ENCODE results near the gene GPER1. TPM values are rescaled to one million over a fixed set of nuclear protein-coding genes. Genes with fewer than 3 reads are reported as not detected.
A peak's percentile ranks its signal among the peaks of the same experiment; 100 is the strongest.
"Not testable (repeated sequence)": the region's sequence is repeated elsewhere in the genome, so short reads cannot be mapped to it uniquely, and the experiment has no call there.

GPER1 gene
- polyA plus RNA-seq (2013), result 5.2 and 5.3 TPM in 2 replicates

GRCh38 chr7:1087952-1088920 lies at the start of gene GPER1:
TSS of gene GPER1 (plus strand) at chr7:1088113. CDS start at chr7:1091729, 3,616 bp downstream.
- peak within 1 kb of the TSS; percentile 63 for H3K27ac ChIP-seq (ENCODE audit: low read depth, low read length)
- peak within 1 kb of the TSS; percentile 82 for H2BK12ac ChIP-seq (ENCODE audit: low read length)
- peak within 1 kb of the TSS; percentile 2 for H4K12ac ChIP-seq (ENCODE audit: low read depth, low read length)
- H3K14ac ChIP-seq (ENCODE audit: low read length), result peak within 1 kb of the TSS; percentile 77
- H4K8ac ChIP-seq (ENCODE audit: low read depth, low read length), result peak within 1 kb of the TSS; percentile 25
- peaks cover 4% of the 10 kb centered on the region for H3K79me2 ChIP-seq (ENCODE audit: control insufficient read depth, insufficient read depth, low read length, poor library complexity)
- peak within 1 kb of the TSS; percentile 23 for H2AFZ ChIP-seq (ENCODE audit: insufficient read depth, low read length, poor library complexity)
- peaks cover 23 to 34% of the 10 kb centered on the region in 2 experiments for H3K4me1 ChIP-seq (ENCODE audit: control insufficient read depth in 1 of 2, insufficient read depth in 2 of 2, low read length in 2 of 2)
- H3K4ac ChIP-seq (ENCODE audit: low read depth, low read length), result peak within 1 kb of the TSS; percentile 22
- H3K18ac ChIP-seq (ENCODE audit: low read length), result peak within 1 kb of the TSS; percentile 80
- peak within 1 kb of the TSS; percentile 86 for H4K91ac ChIP-seq (ENCODE audit: low read depth, low read length)
- peak within 1 kb of the TSS; percentile 13 for H2AK5ac ChIP-seq (ENCODE audit: low read length)
- H2BK120ac ChIP-seq (ENCODE audit: insufficient read depth, low read length, poor library complexity), result peak within 1 kb of the TSS; percentile 65
- no peaks in the 10 kb centered on the region for H3K27me3 ChIP-seq (ENCODE audit: insufficient read depth, low read length)
- peak within 1 kb of the TSS; percentile 77 for H3K4me2 ChIP-seq (ENCODE audit: low read length)
- H3K4me3 ChIP-seq (ENCODE audit: low read depth, low read length), result peak within 1 kb of the TSS; percentile 59
- no CpG with 5 or more reads among the region's 28 CpGs for WGBS (ENCODE audit: extremely low coverage, insufficient coverage, insufficient read length)
- H3K79me1 ChIP-seq (ENCODE audit: low read length), result peaks cover 9% of the 10 kb centered on the region
- H3K36me3 ChIP-seq (ENCODE audit: control insufficient read depth in 1 of 2, insufficient read depth in 2 of 2, low read length in 2 of 2), result peaks cover 15 to 18% of the 10 kb centered on the region in 2 experiments
- peaks cover 3% of the 10 kb centered on the region for H3K9me3 ChIP-seq (ENCODE audit: insufficient read depth, low read depth, low read length)
- H2BK5ac ChIP-seq (ENCODE audit: low read depth, low read length, poor library complexity), result peak within 1 kb of the TSS; percentile 44
- DNase-seq, result no peak
- peak within 1 kb of the TSS; percentile 44 for H3K9ac ChIP-seq (ENCODE audit: low read length)
- H3K23ac ChIP-seq (ENCODE audit: low read length), result no peak within 1 kb of the TSS

DNA sequence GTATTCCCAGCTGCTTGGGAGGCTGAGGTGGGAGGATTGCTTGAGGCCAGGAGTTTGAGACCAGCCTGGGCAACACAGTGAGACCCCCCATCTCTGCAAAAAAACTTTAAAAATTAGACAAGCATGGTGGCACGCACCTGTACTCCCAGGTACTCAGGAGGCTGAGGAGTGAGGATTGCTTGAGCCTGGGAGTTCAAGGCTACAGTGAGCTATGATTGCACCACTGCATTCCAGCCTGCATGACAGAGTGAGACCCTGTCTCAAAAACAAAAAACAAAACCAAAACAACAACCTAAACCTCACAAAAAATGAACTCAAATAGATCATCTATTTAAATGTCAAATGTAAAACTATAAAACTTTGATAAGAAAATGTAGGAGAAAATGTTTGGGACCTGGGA lies 47.7 kb upstream of the GPER1 start:
- not testable (repeated sequence) for H3K18ac ChIP-seq (ENCODE audit: low read length); H3K4me3 ChIP-seq (ENCODE audit: low read depth, low read length); H3K27ac ChIP-seq (ENCODE audit: low read depth, low read length); H2BK120ac ChIP-seq (ENCODE audit: insufficient read depth, low read length, poor library complexity); H3K27me3 ChIP-seq (ENCODE audit: insufficient read depth, low read length); H3K79me2 ChIP-seq (ENCODE audit: control insufficient read depth, insufficient read depth, low read length, poor library complexity); DNase-seq; H2AK5ac ChIP-seq (ENCODE audit: low read length); H3K9ac ChIP-seq (ENCODE audit: low read length); H3K36me3 ChIP-seq (ENCODE audit: control insufficient read depth in 1 of 2, insufficient read depth in 2 of 2, low read length in 2 of 2); H4K91ac ChIP-seq (ENCODE audit: low read depth, low read length); H3K79me1 ChIP-seq (ENCODE audit: low read length); H2AFZ ChIP-seq (ENCODE audit: insufficient read depth, low read length, poor library complexity); H3K4me2 ChIP-seq (ENCODE audit: low read length); H3K9me3 ChIP-seq (ENCODE audit: insufficient read depth, low read depth, low read length); H2BK5ac ChIP-seq (ENCODE audit: low read depth, low read length, poor library complexity); H3K23ac ChIP-seq (ENCODE audit: low read length); H2BK12ac ChIP-seq (ENCODE audit: low read length); H3K14ac ChIP-seq (ENCODE audit: low read length); H4K8ac ChIP-seq (ENCODE audit: low read depth, low read length); H3K4ac ChIP-seq (ENCODE audit: low read depth, low read length); H3K4me1 ChIP-seq (ENCODE audit: control insufficient read depth in 1 of 2, insufficient read depth in 2 of 2, low read length in 2 of 2); H4K12ac ChIP-seq (ENCODE audit: low read depth, low read length)
- WGBS (ENCODE audit: extremely low coverage, insufficient coverage, insufficient read length), result no CpG with 5 or more reads among the region's 1 CpG

DNA sequence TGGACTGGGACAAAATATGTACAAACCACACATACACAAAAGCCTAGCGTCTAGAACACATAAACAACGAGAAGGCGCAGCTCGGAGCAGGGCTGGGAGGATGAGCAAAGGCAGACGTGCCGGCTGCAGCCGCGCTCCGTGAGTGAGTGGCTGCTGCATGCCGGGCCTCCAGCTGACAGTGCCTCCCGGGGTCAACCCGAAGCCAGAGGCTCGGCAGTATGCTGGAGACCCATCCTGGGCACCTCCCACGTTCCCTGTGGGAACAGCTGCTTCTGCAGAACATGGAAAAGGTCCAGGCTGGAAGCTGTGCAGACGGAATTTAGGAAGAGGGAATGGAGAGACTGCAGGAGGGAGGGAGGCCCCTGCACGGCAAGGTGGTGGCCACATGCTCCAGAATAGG lies 47.1 kb upstream of the GPER1 start:
- Histone ChIP-seq H3K23ac (ENCODE audit: low read length) (no peak overlapping the region), H3K27me3 (ENCODE audit: insufficient read depth, low read length) (no peaks in the 10 kb centered on the region)
- WGBS (ENCODE audit: extremely low coverage, insufficient coverage, insufficient read length), result no CpG with 5 or more reads among the region's 16 CpGs

GRCh38 chr7:1041551-1042491 lies 46.1 kb upstream of the GPER1 start:
- Histone ChIP-seq H2AFZ (ENCODE audit: insufficient read depth, low read length, poor library complexity) (no peak overlapping the region), H4K12ac (ENCODE audit: low read depth, low read length) (no peak overlapping the region), H3K14ac (ENCODE audit: low read length) (no peak overlapping the region), H3K4ac (ENCODE audit: low read depth, low read length) (no peak overlapping the region), H3K36me3 (ENCODE audit: control insufficient read depth in 1 of 2, insufficient read depth in 2 of 2, low read length in 2 of 2) (no peaks in the 10 kb centered on the region), H2BK12ac (ENCODE audit: low read length) (no peak overlapping the region), H3K27me3 (ENCODE audit: insufficient read depth, low read length) (no peaks in the 10 kb centered on the region), H3K18ac (ENCODE audit: low read length) (no peak overlapping the region), H3K4me2 (ENCODE audit: low read length) (no peak overlapping the region), H3K23ac (ENCODE audit: low read length) (no peak overlapping the region), H3K4me1 (ENCODE audit: control insufficient read depth in 1 of 2, insufficient read depth in 2 of 2, low read length in 2 of 2) (peaks cover 8 to 10% of the 10 kb centered on the region in 2 experiments), H3K27ac (ENCODE audit: low read depth, low read length) (no peak overlapping the region), H2BK5ac (ENCODE audit: low read depth, low read length, poor library complexity) (no peak overlapping the region), H3K9me3 (ENCODE audit: insufficient read depth, low read depth, low read length) (peaks cover 2% of the 10 kb centered on the region), H3K79me2 (ENCODE audit: control insufficient read depth, insufficient read depth, low read length, poor library complexity) (no peaks in the 10 kb centered on the region), H2AK5ac (ENCODE audit: low read length) (no peak overlapping the region), H3K4me3 (ENCODE audit: low read depth, low read length) (no peak overlapping the region), H4K8ac (ENCODE audit: low read depth, low read length) (no peak overlapping the region), H3K9ac (ENCODE audit: low read length) (no peak overlapping the region), H3K79me1 (ENCODE audit: low read length) (peaks cover 2% of the 10 kb centered on the region), H4K91ac (ENCODE audit: low read depth, low read length) (no peak overlapping the region), H2BK120ac (ENCODE audit: insufficient read depth, low read length, poor library complexity) (no peak overlapping the region)
- DNase-seq, result no peak
- no CpG with 5 or more reads among the region's 40 CpGs for WGBS (ENCODE audit: extremely low coverage, insufficient coverage, insufficient read length)

More for the DNA sequence above, 47.1 kb upstream of the GPER1 start:
- Histone ChIP-seq H3K79me2 (ENCODE audit: control insufficient read depth, insufficient read depth, low read length, poor library complexity) (no peaks in the 10 kb centered on the region), H2BK12ac (ENCODE audit: low read length) (no peak overlapping the region), H3K4ac (ENCODE audit: low read depth, low read length) (no peak overlapping the region), H2AK5ac (ENCODE audit: low read length) (no peak overlapping the region), H3K4me3 (ENCODE audit: low read depth, low read length) (no peak overlapping the region), H3K14ac (ENCODE audit: low read length) (no peak overlapping the region), H3K79me1 (ENCODE audit: low read length) (peaks cover 2% of the 10 kb centered on the region), H3K9me3 (ENCODE audit: insufficient read depth, low read depth, low read length) (peaks cover 7% of the 10 kb centered on the region), H2BK5ac (ENCODE audit: low read depth, low read length, poor library complexity) (no peak overlapping the region), H3K36me3 (ENCODE audit: control insufficient read depth in 1 of 2, insufficient read depth in 2 of 2, low read length in 2 of 2) (no peaks in the 10 kb centered on the region), H2BK120ac (ENCODE audit: insufficient read depth, low read length, poor library complexity) (no peak overlapping the region), H4K12ac (ENCODE audit: low read depth, low read length) (no peak overlapping the region), H3K27ac (ENCODE audit: low read depth, low read length) (no peak overlapping the region), H3K18ac (ENCODE audit: low read length) (no peak overlapping the region), H4K8ac (ENCODE audit: low read depth, low read length) (no peak overlapping the region), H4K91ac (ENCODE audit: low read depth, low read length) (no peak overlapping the region), H2AFZ (ENCODE audit: insufficient read depth, low read length, poor library complexity) (no peak overlapping the region), H3K4me1 (ENCODE audit: control insufficient read depth in 1 of 2, insufficient read depth in 2 of 2, low read length in 2 of 2) (peaks cover 3 to 4% of the 10 kb centered on the region in 2 experiments), H3K4me2 (ENCODE audit: low read length) (no peak overlapping the region), H3K9ac (ENCODE audit: low read length) (no peak overlapping the region)
- DNase-seq, result peak in 1 of 2 donors; percentile 45
